Osteocyte (in vitro differentiated cells): ENCODE data around the gene CATSPERE. TPM values are rescaled to one million over a fixed set of nuclear protein-coding genes. Genes with fewer than 3 reads are reported as not detected.
"Not testable (repeated sequence)": the region's sequence is repeated elsewhere in the genome, so short reads cannot be mapped to it uniquely, and the experiment has no call there.

Experiments used
- DNase-seq: peaks from one replicate; pipeline ENCODE4 v3.0.0; 2021; ENCODE audit warnings: mixed read lengths; ENCODE audit not compliant: unreplicated experiment; ENCODE audit errors: extremely low spot score
- H3K27ac Mint-ChIP-seq: one replicate; pipeline ENCODE4 v1.8.0; 2021; ENCODE audit warnings: mild to moderate bottlenecking, mixed read lengths; ENCODE audit not compliant: unreplicated experiment
- H3K27me3 Mint-ChIP-seq: one replicate; pipeline ENCODE4 v1.8.0; 2021; ENCODE audit warnings: mixed read lengths; ENCODE audit not compliant: unreplicated experiment
- H3K36me3 Mint-ChIP-seq: one replicate; pipeline ENCODE4 v1.8.0; 2021; ENCODE audit warnings: mixed read lengths; ENCODE audit not compliant: unreplicated experiment
- H3K4me1 Mint-ChIP-seq: one replicate; pipeline ENCODE4 v1.8.0; 2021; ENCODE audit warnings: mixed read lengths; ENCODE audit not compliant: unreplicated experiment
- H3K4me3 Mint-ChIP-seq: one replicate; pipeline ENCODE4 v1.8.0; 2021; ENCODE audit warnings: mild to moderate bottlenecking, moderate library complexity, mixed read lengths; ENCODE audit not compliant: unreplicated experiment
- H3K9me3 Mint-ChIP-seq: one replicate; pipeline ENCODE4 v1.8.0; 2021; ENCODE audit warnings: mixed read lengths; ENCODE audit not compliant: unreplicated experiment
- CTCF ChIP-seq: fragments of 200-600 bp; sonication (generic); IDR thresholded peaks from 2 replicates; pipeline ENCODE4 v1.5.0; 2021; ENCODE audit warnings: antibody characterized with exemption, mild to moderate bottlenecking, moderate library complexity
- total RNA-seq: library from RNA; stranded (reverse); gene quantifications from 2 replicates; pipeline ENCODE4 v1.2.1, GENCODE V29; 2021

The CATSPERE gene
- total RNA-seq, 1 donor from 2014 or later: 1.2 TPM

DNA sequence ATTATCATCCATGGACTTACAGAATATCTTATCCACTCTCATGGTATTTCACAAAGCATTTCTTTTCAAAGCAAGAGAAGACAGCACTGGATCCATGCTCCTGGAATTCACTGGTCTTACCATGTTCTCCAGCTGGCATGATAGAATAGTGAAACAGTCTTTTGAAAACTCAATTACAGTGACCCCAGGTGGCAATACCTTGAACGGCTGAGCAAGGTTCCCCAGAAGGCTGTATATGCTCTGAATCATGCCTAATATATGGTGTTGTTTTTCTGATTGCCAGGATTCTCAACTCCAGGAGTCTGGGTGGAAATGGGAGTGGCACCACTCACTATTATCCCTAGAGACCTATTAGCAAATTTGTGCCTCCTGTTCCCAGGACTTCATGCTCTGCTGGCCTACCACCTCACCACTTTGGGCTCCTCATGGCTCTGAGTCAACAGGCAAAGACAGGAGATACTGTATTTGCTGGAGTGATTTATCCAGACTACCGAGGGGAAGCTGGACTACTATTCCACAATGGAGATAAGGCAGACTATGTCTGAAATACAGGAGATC is 87.6 kb downstream of the CATSPERE start:
- Mint-ChIP-seq H3K4me1 (no peaks in the 10 kb centered on the region), H3K36me3 (peaks cover 9% of the 10 kb centered on the region), H3K27me3 (no peaks in the 10 kb centered on the region), H3K4me3 (no peak overlapping the region), H3K27ac (no peak overlapping the region), H3K9me3 (peaks cover 22% of the 10 kb centered on the region)
- TF ChIP-seq CTCF: no peak
- no peak for DNase-seq

DNA sequence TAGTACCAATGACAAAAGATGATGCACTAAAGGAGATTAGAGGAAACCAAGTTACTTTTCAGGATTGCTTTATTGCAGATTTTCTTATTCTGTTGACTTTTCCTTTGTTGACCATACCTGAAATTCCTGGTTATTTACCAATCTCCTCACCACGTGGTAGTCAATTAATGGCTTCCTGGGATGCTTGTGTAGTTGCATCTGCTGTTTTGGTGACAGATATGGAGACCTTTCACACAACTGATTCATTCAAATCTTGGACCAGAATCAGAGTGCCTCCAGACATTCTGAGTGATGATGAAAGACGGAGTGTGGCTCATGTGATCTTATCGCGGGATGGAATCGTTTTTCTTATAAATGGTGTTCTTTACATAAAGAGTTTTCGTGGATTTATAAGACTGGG is 91.3 kb downstream of the CATSPERE start:
- DNase-seq: no peak
- Mint-ChIP-seq H3K9me3 (peaks cover 20% of the 10 kb centered on the region), H3K4me3 (no peak overlapping the region), H3K27me3 (no peaks in the 10 kb centered on the region), H3K27ac (no peak overlapping the region), H3K36me3 (peaks cover 9% of the 10 kb centered on the region), H3K4me1 (no peaks in the 10 kb centered on the region)
- no peak for TF ChIP-seq CTCF

DNA sequence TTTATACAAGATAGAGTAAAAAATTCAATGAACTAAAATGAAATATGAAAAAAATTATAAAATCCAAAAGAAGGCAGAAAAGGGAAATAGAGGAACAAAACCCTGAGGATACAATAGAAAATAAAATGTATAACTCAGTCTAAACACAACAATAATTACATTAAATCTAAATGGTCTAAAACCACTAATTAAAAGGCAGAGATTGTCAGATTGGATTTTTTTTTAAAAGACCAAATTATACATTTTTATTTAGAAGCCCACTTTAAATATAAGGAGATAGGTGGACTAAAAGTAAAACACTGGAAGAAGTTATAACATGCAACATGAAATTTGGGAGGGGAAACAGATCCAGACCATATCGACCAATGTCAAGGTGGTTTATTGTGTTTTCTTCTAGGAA is 95.2 kb downstream of the CATSPERE start:
- H3K36me3 Mint-ChIP-seq: peaks cover 10% of the 10 kb centered on the region
- TF ChIP-seq CTCF: no peak
- no peak overlapping the region for H3K4me3 Mint-ChIP-seq
- no peaks in the 10 kb centered on the region for H3K4me1 Mint-ChIP-seq
- no peak for DNase-seq
- H3K9me3 Mint-ChIP-seq: peaks cover 28% of the 10 kb centered on the region
- no peaks in the 10 kb centered on the region for H3K27me3 Mint-ChIP-seq
- no peak overlapping the region for H3K27ac Mint-ChIP-seq

DNA sequence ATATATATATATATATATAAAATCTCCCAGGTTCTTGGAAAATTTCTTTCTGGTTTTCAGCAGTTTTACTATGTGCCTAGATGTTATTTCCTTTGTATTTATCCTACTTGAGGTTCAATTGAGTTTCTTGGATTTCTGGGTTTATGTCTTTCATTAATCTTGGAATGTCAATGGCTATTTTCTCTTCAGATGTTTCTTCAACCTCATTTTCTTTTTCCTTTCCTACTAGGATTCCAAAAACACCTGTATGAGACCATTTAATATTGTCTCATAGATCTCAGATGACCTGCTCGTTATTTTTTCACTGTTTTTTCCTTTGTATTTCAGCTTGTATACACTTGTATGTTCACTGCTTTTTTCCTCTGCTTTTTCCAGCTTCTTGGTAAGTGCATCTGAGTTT is 96.5 kb downstream of the CATSPERE start:
- no peak overlapping the region for H3K27ac Mint-ChIP-seq
- no peak for TF ChIP-seq CTCF
- peaks cover 24% of the 10 kb centered on the region for H3K9me3 Mint-ChIP-seq
- peaks cover 10% of the 10 kb centered on the region for H3K36me3 Mint-ChIP-seq
- no peak overlapping the region for H3K4me3 Mint-ChIP-seq
- H3K27me3 Mint-ChIP-seq: no peaks in the 10 kb centered on the region
- H3K4me1 Mint-ChIP-seq: no peaks in the 10 kb centered on the region
- DNase-seq: no peak

DNA sequence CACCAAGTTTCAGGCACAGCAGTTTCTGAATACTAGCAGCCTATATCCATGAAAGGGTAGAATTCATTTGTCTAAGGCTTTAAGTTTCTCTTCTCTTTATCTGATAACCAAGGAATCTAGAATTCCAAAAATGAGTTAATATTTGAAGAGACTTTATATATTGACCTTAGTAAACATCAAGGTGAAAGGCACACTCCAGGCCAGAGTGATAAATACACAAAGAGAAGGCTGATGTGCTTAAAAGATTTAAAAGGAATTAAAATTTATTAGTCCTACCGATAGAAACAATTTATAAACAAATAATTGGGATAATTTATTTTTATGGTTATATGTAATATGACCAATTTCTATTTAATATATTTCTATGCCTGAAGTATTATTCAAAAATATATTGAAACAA is 98.5 kb downstream of the CATSPERE start:
- H3K4me1 Mint-ChIP-seq: no peaks in the 10 kb centered on the region
- no peak overlapping the region for H3K4me3 Mint-ChIP-seq
- peaks cover 13% of the 10 kb centered on the region for H3K36me3 Mint-ChIP-seq
- H3K9me3 Mint-ChIP-seq: peaks cover 34% of the 10 kb centered on the region
- H3K27ac Mint-ChIP-seq: no peak overlapping the region
- no peaks in the 10 kb centered on the region for H3K27me3 Mint-ChIP-seq
- DNase-seq: no peak
- TF ChIP-seq CTCF: no peak

DNA sequence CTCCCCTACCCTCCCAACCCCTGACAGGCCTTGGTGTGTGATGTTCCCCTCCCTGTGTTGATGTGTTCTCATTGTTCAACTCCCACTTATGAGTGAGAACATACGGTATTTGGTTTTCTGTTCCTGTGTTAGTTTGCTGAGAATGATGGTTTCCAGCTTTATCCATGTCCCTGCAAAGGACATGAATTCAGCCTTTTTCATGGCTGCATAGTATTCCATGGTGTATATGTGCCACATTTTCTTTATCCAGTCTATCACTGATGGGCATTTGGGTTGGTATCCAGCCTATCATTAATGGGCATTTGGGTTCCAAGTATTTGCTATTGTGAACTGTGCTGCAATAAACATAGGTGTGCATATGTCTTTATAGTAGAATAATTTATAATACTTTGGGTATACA is 101.8 kb downstream of the CATSPERE start:
- peaks cover 24% of the 10 kb centered on the region for H3K9me3 Mint-ChIP-seq
- not testable (repeated sequence) for H3K4me3 Mint-ChIP-seq, DNase-seq, H3K27ac Mint-ChIP-seq, H3K36me3 Mint-ChIP-seq, H3K4me1 Mint-ChIP-seq
- H3K27me3 Mint-ChIP-seq: peaks cover 15% of the 10 kb centered on the region
